ENCODE data around the gene PRUNE2.

The PRUNE2 gene

DNA sequence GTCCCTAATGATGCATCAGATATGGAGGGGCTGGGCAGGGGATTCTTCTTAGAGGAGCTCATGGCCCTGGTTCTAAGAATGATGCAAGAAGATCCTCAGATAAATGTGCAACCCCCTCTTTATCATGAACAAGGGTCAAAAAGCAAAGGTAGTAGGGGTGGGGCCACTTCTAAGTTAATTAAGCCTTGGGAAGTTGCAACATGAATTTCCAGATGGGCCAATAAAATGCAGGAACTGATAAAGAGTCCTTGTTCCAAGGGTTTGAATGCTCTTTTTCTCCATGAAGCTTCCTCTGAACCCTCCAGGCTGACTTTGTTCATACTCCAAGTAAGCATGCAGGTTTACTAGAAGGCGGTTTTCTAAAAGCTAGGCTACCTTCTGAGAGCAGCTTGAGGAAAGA lies 116.1 kb downstream of the PRUNE2 start:
- Histone ChIP-seq H3K79me1 (replicated peaks; ENCODE audit: low read length, poor library complexity, severe bottlenecking) (no peaks in the 10 kb centered on the region), H3K4me2 (ENCODE audit: low read length, poor library complexity, severe bottlenecking) (no peak overlapping the region), H3K4me1 (ENCODE audit: control insufficient read depth, insufficient read depth, low read depth, low read length) (no peaks in the 10 kb centered on the region), H2BK120ac (ENCODE audit: low read depth, low read length) (no peak overlapping the region), H2BK15ac (ENCODE audit: low read depth, poor library complexity, severe bottlenecking) (no peak overlapping the region), H2AFZ (ENCODE audit: low read depth, low read length) (no peak overlapping the region), H2BK5ac (ENCODE audit: low read depth, low read length, poor library complexity, severe bottlenecking) (no peak overlapping the region), H3K36me3 (ENCODE audit: control insufficient read depth in 1 of 2, insufficient read depth in 2 of 2, low read depth in 1 of 2, low read length in 2 of 2) (peaks cover 0 to 15% of the 10 kb centered on the region in 2 experiments), H3K23ac (ENCODE audit: low read length in 2 of 2) (no peak overlapping the region), H4K8ac (ENCODE audit: low read length) (no peak overlapping the region), H2AK5ac (ENCODE audit: low read length, severe bottlenecking) (no peak overlapping the region), H3K14ac (ENCODE audit: low read length in 2 of 2) (no peak overlapping the region), H2BK12ac (ENCODE audit: low read length in 2 of 2) (no peak overlapping the region), H3K4ac (ENCODE audit: low read depth in 1 of 2, low read length in 2 of 2) (no peak overlapping the region), H3K9me3 (ENCODE audit: control insufficient read depth, low read length) (no peaks in the 10 kb centered on the region), H3K27ac (ENCODE audit: low read length, poor library complexity, severe bottlenecking) (no peak overlapping the region), H3K18ac (ENCODE audit: low read depth in 1 of 2, low read length in 2 of 2) (no peak overlapping the region), H3K27me3 (ENCODE audit: control insufficient read depth in 1 of 2, insufficient read depth in 1 of 2, low read length in 2 of 2) (no peaks in the 10 kb centered on the region), H4K91ac (ENCODE audit: low read length) (no peak overlapping the region), H3K4me3 (ENCODE audit: insufficient read depth in 1 of 2, low read depth in 1 of 2, low read length in 2 of 2) (no peak overlapping the region), H3K9ac (ENCODE audit: low read length) (no peak overlapping the region)
- DNase-seq: no peak
- 80% methylated on average over 1 of the region's 1 CpG for WGBS

GRCh38 chr9:76787677-76788076 lies 118.2 kb downstream of the PRUNE2 start:
- Histone ChIP-seq H3K79me1 (replicated peaks; ENCODE audit: low read length, poor library complexity, severe bottlenecking) (no peaks in the 10 kb centered on the region), H3K27me3 (ENCODE audit: control insufficient read depth in 1 of 2, insufficient read depth in 1 of 2, low read length in 2 of 2) (no peaks in the 10 kb centered on the region), H2BK15ac (ENCODE audit: low read depth, poor library complexity, severe bottlenecking) (no peak overlapping the region), H4K91ac (ENCODE audit: low read length) (no peak overlapping the region), H3K4ac (ENCODE audit: low read depth in 1 of 2, low read length in 2 of 2) (no peak overlapping the region), H3K9ac (ENCODE audit: low read length) (no peak overlapping the region), H3K27ac (ENCODE audit: low read length, poor library complexity, severe bottlenecking) (no peak overlapping the region), H2BK5ac (ENCODE audit: low read depth, low read length, poor library complexity, severe bottlenecking) (no peak overlapping the region), H3K4me2 (ENCODE audit: low read length, poor library complexity, severe bottlenecking) (no peak overlapping the region), H2AK5ac (ENCODE audit: low read length, severe bottlenecking) (no peak overlapping the region), H3K14ac (ENCODE audit: low read length in 2 of 2) (no peak overlapping the region), H3K36me3 (ENCODE audit: control insufficient read depth in 1 of 2, insufficient read depth in 2 of 2, low read depth in 1 of 2, low read length in 2 of 2) (peaks cover 0 to 24% of the 10 kb centered on the region in 2 experiments), H2AFZ (ENCODE audit: low read depth, low read length) (no peak overlapping the region), H3K23ac (ENCODE audit: low read length in 2 of 2) (no peak overlapping the region), H2BK12ac (ENCODE audit: low read length in 2 of 2) (no peak overlapping the region), H3K4me1 (ENCODE audit: control insufficient read depth, insufficient read depth, low read depth, low read length) (no peaks in the 10 kb centered on the region), H3K18ac (ENCODE audit: low read depth in 1 of 2, low read length in 2 of 2) (no peak overlapping the region), H2BK120ac (ENCODE audit: low read depth, low read length) (no peak overlapping the region), H4K8ac (ENCODE audit: low read length) (no peak overlapping the region), H3K9me3 (ENCODE audit: control insufficient read depth, low read length) (no peaks in the 10 kb centered on the region), H3K4me3 (ENCODE audit: insufficient read depth in 1 of 2, low read depth in 1 of 2, low read length in 2 of 2) (no peak overlapping the region)
- DNase-seq: no peak
- WGBS: 88% methylated on average over 11 of the region's 11 CpGs

GRCh38 chr9:76785501-76785900 lies 120.4 kb downstream of the PRUNE2 start:
- Histone ChIP-seq H3K9me3 (ENCODE audit: control insufficient read depth, low read length) (no peaks in the 10 kb centered on the region), H3K27ac (ENCODE audit: low read length, poor library complexity, severe bottlenecking) (no peak overlapping the region), H3K4me1 (ENCODE audit: control insufficient read depth, insufficient read depth, low read depth, low read length) (no peaks in the 10 kb centered on the region), H3K4me3 (ENCODE audit: insufficient read depth in 1 of 2, low read depth in 1 of 2, low read length in 2 of 2) (no peak overlapping the region), H2AFZ (ENCODE audit: low read depth, low read length) (no peak overlapping the region), H4K8ac (ENCODE audit: low read length) (no peak overlapping the region), H3K79me1 (replicated peaks; ENCODE audit: low read length, poor library complexity, severe bottlenecking) (no peaks in the 10 kb centered on the region), H3K23ac (ENCODE audit: low read length in 2 of 2) (no peak overlapping the region), H2AK5ac (ENCODE audit: low read length, severe bottlenecking) (no peak overlapping the region), H3K14ac (ENCODE audit: low read length in 2 of 2) (no peak overlapping the region), H3K27me3 (ENCODE audit: control insufficient read depth in 1 of 2, insufficient read depth in 1 of 2, low read length in 2 of 2) (no peaks in the 10 kb centered on the region), H2BK12ac (ENCODE audit: low read length in 2 of 2) (no peak overlapping the region), H3K36me3 (ENCODE audit: control insufficient read depth in 1 of 2, insufficient read depth in 2 of 2, low read depth in 1 of 2, low read length in 2 of 2) (peaks cover 0 to 26% of the 10 kb centered on the region in 2 experiments), H2BK120ac (ENCODE audit: low read depth, low read length) (no peak overlapping the region), H3K4ac (ENCODE audit: low read depth in 1 of 2, low read length in 2 of 2) (no peak overlapping the region), H3K9ac (ENCODE audit: low read length) (no peak overlapping the region), H2BK15ac (ENCODE audit: low read depth, poor library complexity, severe bottlenecking) (no peak overlapping the region), H3K18ac (ENCODE audit: low read depth in 1 of 2, low read length in 2 of 2) (no peak overlapping the region), H4K91ac (ENCODE audit: low read length) (no peak overlapping the region), H3K4me2 (ENCODE audit: low read length, poor library complexity, severe bottlenecking) (no peak overlapping the region), H2BK5ac (ENCODE audit: low read depth, low read length, poor library complexity, severe bottlenecking) (no peak overlapping the region)
- no peak for DNase-seq
- WGBS: 92% methylated on average over 1 of the region's 1 CpG

DNA sequence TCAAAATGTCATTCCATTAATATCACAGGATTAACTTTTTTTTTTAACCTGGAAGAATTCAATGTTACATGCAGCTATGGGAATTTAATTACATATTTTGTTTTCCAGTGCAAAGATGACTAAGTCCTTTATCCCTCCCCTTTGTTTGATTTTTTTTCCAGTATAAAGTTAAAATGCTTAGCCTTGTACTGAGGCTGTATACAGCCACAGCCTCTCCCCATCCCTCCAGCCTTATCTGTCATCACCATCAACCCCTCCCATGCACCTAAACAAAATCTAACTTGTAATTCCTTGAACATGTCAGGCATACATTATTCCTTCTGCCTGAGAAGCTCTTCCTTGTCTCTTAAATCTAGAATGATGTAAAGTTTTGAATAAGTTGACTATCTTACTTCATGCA lies 121.0 kb downstream of the PRUNE2 start:
- H2BK15ac ChIP-seq (ENCODE audit: low read depth, poor library complexity, severe bottlenecking): no peak overlapping the region
- H4K91ac ChIP-seq (ENCODE audit: low read length): no peak overlapping the region
- no peak overlapping the region for H3K4ac ChIP-seq (ENCODE audit: low read depth in 1 of 2, low read length in 2 of 2)
- H3K14ac ChIP-seq (ENCODE audit: low read length in 2 of 2): no peak overlapping the region
- no peak overlapping the region for H2AFZ ChIP-seq (ENCODE audit: low read depth, low read length)
- no peaks in the 10 kb centered on the region for H3K4me1 ChIP-seq (ENCODE audit: control insufficient read depth, insufficient read depth, low read depth, low read length)
- H3K27ac ChIP-seq (ENCODE audit: low read length, poor library complexity, severe bottlenecking): no peak overlapping the region
- H3K36me3 ChIP-seq (ENCODE audit: control insufficient read depth in 1 of 2, insufficient read depth in 2 of 2, low read depth in 1 of 2, low read length in 2 of 2): peaks cover 0 to 26% of the 10 kb centered on the region in 2 experiments
- H2BK5ac ChIP-seq (ENCODE audit: low read depth, low read length, poor library complexity, severe bottlenecking): no peak overlapping the region
- no peak overlapping the region for H3K4me2 ChIP-seq (ENCODE audit: low read length, poor library complexity, severe bottlenecking)
- H3K18ac ChIP-seq (ENCODE audit: low read depth in 1 of 2, low read length in 2 of 2): no peak overlapping the region
- no peak overlapping the region for H2BK12ac ChIP-seq (ENCODE audit: low read length in 2 of 2)
- H3K79me1 ChIP-seq (replicated peaks; ENCODE audit: low read length, poor library complexity, severe bottlenecking): no peaks in the 10 kb centered on the region
- H4K8ac ChIP-seq (ENCODE audit: low read length): no peak overlapping the region
- H2BK120ac ChIP-seq (ENCODE audit: low read depth, low read length): no peak overlapping the region
- H3K9me3 ChIP-seq (ENCODE audit: control insufficient read depth, low read length): no peaks in the 10 kb centered on the region
- no peak for DNase-seq
- H3K4me3 ChIP-seq (ENCODE audit: insufficient read depth in 1 of 2, low read depth in 1 of 2, low read length in 2 of 2): no peak overlapping the region
- no peak overlapping the region for H3K9ac ChIP-seq (ENCODE audit: low read length)
- H3K23ac ChIP-seq (ENCODE audit: low read length in 2 of 2): no peak overlapping the region
- no peak overlapping the region for H2AK5ac ChIP-seq (ENCODE audit: low read length, severe bottlenecking)
- no peaks in the 10 kb centered on the region for H3K27me3 ChIP-seq (ENCODE audit: control insufficient read depth in 1 of 2, insufficient read depth in 1 of 2, low read length in 2 of 2)
